Trophoblast cell (in vitro differentiated cells and primary cell): Measurements from ENCODE around the gene ZDHHC24.

Source experiments
- DNase-seq, 2 donors: peaks; one replicate each; pipeline ENCODE4 v3.0.0-alpha.2; 2016
- H2AFZ ChIP-seq: 2 replicates; pipeline ENCODE4 v1.6.1; 2013; ENCODE audit warnings: low read length, moderate library complexity, mild to moderate bottlenecking; ENCODE audit not compliant: insufficient read depth, poor library complexity
- H2AK5ac ChIP-seq: 2 replicates; pipeline ENCODE4 v1.6.1; 2013; ENCODE audit warnings: mild to moderate bottlenecking, low read length
- H2BK120ac ChIP-seq: 2 replicates; pipeline ENCODE4 v1.6.1; 2013; ENCODE audit warnings: low read length, mild to moderate bottlenecking, moderate library complexity; ENCODE audit not compliant: insufficient read depth, poor library complexity
- H2BK12ac ChIP-seq: 2 replicates; pipeline ENCODE4 v1.6.1; 2013; ENCODE audit warnings: mild to moderate bottlenecking, low read length, moderate library complexity
- H2BK5ac ChIP-seq: 2 replicates; pipeline ENCODE4 v1.6.1; 2013; ENCODE audit warnings: low read length, low read depth, moderate library complexity, mild to moderate bottlenecking; ENCODE audit not compliant: poor library complexity
- H3K14ac ChIP-seq: 2 replicates; pipeline ENCODE4 v1.6.1; 2013; ENCODE audit warnings: mild to moderate bottlenecking, low read length
- H3K18ac ChIP-seq: 2 replicates; pipeline ENCODE4 v1.6.1; 2013; ENCODE audit warnings: mild to moderate bottlenecking, low read length
- H3K23ac ChIP-seq: 2 replicates; pipeline ENCODE4 v1.6.1; 2013; ENCODE audit warnings: low read length
- H3K27ac ChIP-seq: 2 replicates; pipeline ENCODE4 v1.5.1; 2013; ENCODE audit warnings: low read depth, mild to moderate bottlenecking, inconsistent platforms, low read length, moderate library complexity
- H3K27me3 ChIP-seq: 2 replicates; pipeline ENCODE4 v1.6.1; 2013; ENCODE audit warnings: inconsistent platforms, mild to moderate bottlenecking, low read length, moderate library complexity; ENCODE audit not compliant: insufficient read depth
- H3K36me3 ChIP-seq, 2 experiments: 1 replicate in 1 of 2; 2 replicates in 1 of 2; pipeline ENCODE4 v1.6.1; 2013; ENCODE audit warnings: low read length in 2 of 2, mild to moderate bottlenecking in 2 of 2, moderate library complexity in 1 of 2; ENCODE audit not compliant: insufficient read depth in 2 of 2, control insufficient read depth in 1 of 2
- H3K4ac ChIP-seq: 2 replicates; pipeline ENCODE4 v1.6.1; 2013; ENCODE audit warnings: low read depth, mild to moderate bottlenecking, low read length, moderate library complexity
- H3K4me1 ChIP-seq, 2 experiments: 1 replicate in 1 of 2; 2 replicates in 1 of 2; pipeline ENCODE4 v1.6.1; 2013; ENCODE audit warnings: low read length in 2 of 2, mild to moderate bottlenecking in 2 of 2, moderate library complexity in 1 of 2; ENCODE audit not compliant: insufficient read depth in 2 of 2, control insufficient read depth in 1 of 2
- H3K4me2 ChIP-seq: 2 replicates; pipeline ENCODE4 v1.6.1; 2013; ENCODE audit warnings: inconsistent platforms, mild to moderate bottlenecking, low read length, moderate library complexity
- H3K4me3 ChIP-seq: 2 replicates; pipeline ENCODE4 v1.5.1; 2013; ENCODE audit warnings: mild to moderate bottlenecking, low read depth, low read length, inconsistent platforms
- H3K79me1 ChIP-seq: one replicate; pipeline ENCODE4 v1.6.1; 2013; ENCODE audit warnings: low read length
- H3K79me2 ChIP-seq: 2 replicates; pipeline ENCODE4 v1.6.1; 2013; ENCODE audit warnings: low read length, mild to moderate bottlenecking; ENCODE audit not compliant: control insufficient read depth, insufficient read depth, poor library complexity
- H3K9ac ChIP-seq: 2 replicates; pipeline ENCODE4 v1.6.1; 2013; ENCODE audit warnings: mild to moderate bottlenecking, low read length
- H3K9me3 ChIP-seq: 2 replicates; pipeline ENCODE4 v1.6.1; 2013; ENCODE audit warnings: low read depth, mild to moderate bottlenecking, control low read depth, inconsistent platforms, low read length; ENCODE audit not compliant: insufficient read depth
- H4K12ac ChIP-seq: 2 replicates; pipeline ENCODE4 v1.6.1; 2013; ENCODE audit warnings: low read depth, mild to moderate bottlenecking, low read length, moderate library complexity
- H4K8ac ChIP-seq: 2 replicates; pipeline ENCODE4 v1.6.1; 2013; ENCODE audit warnings: low read depth, mild to moderate bottlenecking, low read length, moderate library complexity
- H4K91ac ChIP-seq: one replicate; pipeline ENCODE4 v1.6.1; 2013; ENCODE audit warnings: low read depth, mild to moderate bottlenecking, low read length, moderate library complexity
- WGBS: extraction: QIAGEN DNeasy Blood & Tissue Kit; methylation state at CpG from one replicate; pipeline ENCODE4 v1.1.7; 2013; ENCODE audit warnings: missing lambda C conversion rate; ENCODE audit not compliant: insufficient read length, insufficient coverage; ENCODE audit errors: extremely low coverage; 5-methylcytosine and 5-hydroxymethylcytosine counted together

Gene ZDHHC24

GRCh38 chr11:66495401-66495854 is 50.4 kb downstream of the ZDHHC24 start:
- no peaks in the 10 kb centered on the region for H3K79me2 ChIP-seq
- no peak overlapping the region for H4K12ac ChIP-seq
- no peak overlapping the region for H2BK120ac ChIP-seq
- no peak overlapping the region for H2BK12ac ChIP-seq
- no peak overlapping the region for H2AK5ac ChIP-seq
- H3K27ac ChIP-seq: no peak overlapping the region
- no CpG with 5 or more reads among the region's 17 CpGs for WGBS
- no peak overlapping the region for H3K18ac ChIP-seq
- H3K27me3 ChIP-seq: no peaks in the 10 kb centered on the region
- H4K91ac ChIP-seq: no peak overlapping the region
- H3K79me1 ChIP-seq: no peaks in the 10 kb centered on the region
- H3K23ac ChIP-seq: no peak overlapping the region
- H3K9ac ChIP-seq: no peak overlapping the region
- peaks cover 51 to 53% of the 10 kb centered on the region in 2 experiments for H3K36me3 ChIP-seq
- no peak overlapping the region for H3K4ac ChIP-seq
- no peak overlapping the region for H2BK5ac ChIP-seq
- no peak overlapping the region for H2AFZ ChIP-seq
- H4K8ac ChIP-seq: no peak overlapping the region
- no peak overlapping the region for H3K4me3 ChIP-seq
- no peaks in the 10 kb centered on the region for H3K9me3 ChIP-seq
- no peak overlapping the region for H3K4me2 ChIP-seq
- H3K14ac ChIP-seq: no peak overlapping the region
- H3K4me1 ChIP-seq: no peaks in the 10 kb centered on the region
- peak in 1 of 2 donors; percentile 13 for DNase-seq

DNA sequence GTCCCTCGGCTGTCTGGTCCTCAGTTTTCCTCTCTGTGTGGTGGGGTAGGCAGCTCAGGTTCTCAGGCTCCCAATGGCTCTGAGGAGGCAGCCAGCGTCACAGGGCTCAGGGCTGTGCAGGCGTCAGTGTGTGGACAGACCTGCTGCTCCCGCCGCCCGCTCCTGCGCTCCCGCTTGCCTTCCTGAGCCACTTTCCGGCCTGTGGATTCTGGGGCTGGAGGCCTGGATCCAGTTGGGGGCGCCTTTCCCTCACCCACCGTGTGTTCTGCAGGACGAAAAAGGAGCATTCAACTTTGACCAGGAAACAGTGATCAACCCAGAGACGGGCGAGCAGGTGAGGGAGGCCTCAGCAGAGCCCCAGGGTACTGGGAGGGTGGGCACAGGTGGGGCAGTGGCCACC is 50.9 kb downstream of the ZDHHC24 start:
- H2BK5ac ChIP-seq: no peak overlapping the region
- H2BK12ac ChIP-seq: no peak overlapping the region
- H2AK5ac ChIP-seq: no peak overlapping the region
- no CpG with 5 or more reads among the region's 14 CpGs for WGBS
- peaks cover 51% of the 10 kb centered on the region in 2 experiments for H3K36me3 ChIP-seq
- H2AFZ ChIP-seq: no peak overlapping the region
- no peak overlapping the region for H3K14ac ChIP-seq
- H3K9me3 ChIP-seq: no peaks in the 10 kb centered on the region
- H3K18ac ChIP-seq: no peak overlapping the region
- H3K27me3 ChIP-seq: no peaks in the 10 kb centered on the region
- H3K79me2 ChIP-seq: no peaks in the 10 kb centered on the region
- H3K4me1 ChIP-seq: no peaks in the 10 kb centered on the region
- no peak overlapping the region for H4K91ac ChIP-seq
- DNase-seq: no peak
- H3K4ac ChIP-seq: no peak overlapping the region
- no peak overlapping the region for H3K27ac ChIP-seq
- H2BK120ac ChIP-seq: no peak overlapping the region
- H3K9ac ChIP-seq: no peak overlapping the region
- no peaks in the 10 kb centered on the region for H3K79me1 ChIP-seq
- H4K12ac ChIP-seq: no peak overlapping the region
- H3K23ac ChIP-seq: no peak overlapping the region
- H3K4me2 ChIP-seq: no peak overlapping the region
- H4K8ac ChIP-seq: no peak overlapping the region
- no peak overlapping the region for H3K4me3 ChIP-seq

GRCh38 chr11:66494458-66494857 is 51.4 kb downstream of the ZDHHC24 start:
- Histone ChIP-seq H3K79me1 (no peaks in the 10 kb centered on the region), H2AK5ac (no peak overlapping the region), H3K4me3 (no peak overlapping the region), H3K14ac (no peak overlapping the region), H4K12ac (no peak overlapping the region), H4K8ac (no peak overlapping the region), H2AFZ (no peak overlapping the region), H3K4me2 (no peak overlapping the region), H3K27me3 (no peaks in the 10 kb centered on the region), H3K9me3 (no peaks in the 10 kb centered on the region), H4K91ac (no peak overlapping the region), H3K4me1 (no peaks in the 10 kb centered on the region), H2BK12ac (no peak overlapping the region), H3K36me3 (peaks cover 54 to 55% of the 10 kb centered on the region in 2 experiments), H3K4ac (no peak overlapping the region), H2BK5ac (no peak overlapping the region), H3K9ac (no peak overlapping the region), H3K79me2 (no peaks in the 10 kb centered on the region), H2BK120ac (no peak overlapping the region), H3K18ac (no peak overlapping the region), H3K23ac (no peak overlapping the region), H3K27ac (no peak overlapping the region)
- DNase-seq: no peak
- no CpG with 5 or more reads among the region's 7 CpGs for WGBS

DNA sequence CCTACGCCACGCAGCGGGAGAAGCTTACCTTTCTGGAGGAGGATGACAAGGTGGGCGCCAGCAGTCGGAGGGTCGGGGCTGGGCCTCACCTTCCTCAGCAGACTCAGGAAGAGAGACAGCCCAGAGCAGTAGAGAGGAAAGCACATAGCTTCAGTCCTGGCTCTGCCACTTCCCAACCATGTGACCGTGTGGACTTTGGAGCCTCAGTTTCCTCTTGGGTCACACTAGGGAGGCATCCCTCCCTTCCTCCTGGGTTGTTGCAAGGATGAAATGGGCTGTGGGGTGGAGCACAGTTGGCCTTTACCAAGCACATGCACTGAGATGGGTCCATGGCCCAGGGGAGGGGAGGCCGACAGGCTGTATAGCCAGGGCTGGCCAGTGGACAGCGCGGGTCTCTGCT is 52.7 kb downstream of the ZDHHC24 start:
- Histone ChIP-seq H2BK5ac (no peak overlapping the region), H3K27ac (no peak overlapping the region), H2BK120ac (no peak overlapping the region), H2BK12ac (no peak overlapping the region), H3K36me3 (peaks cover 58 to 61% of the 10 kb centered on the region in 2 experiments), H2AFZ (no peak overlapping the region), H3K9me3 (no peaks in the 10 kb centered on the region), H3K18ac (no peak overlapping the region), H3K27me3 (no peaks in the 10 kb centered on the region), H3K4me3 (no peak overlapping the region), H4K12ac (no peak overlapping the region), H3K4me2 (no peak overlapping the region), H3K79me1 (no peaks in the 10 kb centered on the region), H3K9ac (no peak overlapping the region), H3K23ac (no peak overlapping the region), H3K79me2 (no peaks in the 10 kb centered on the region), H3K14ac (no peak overlapping the region), H4K91ac (no peak overlapping the region), H2AK5ac (no peak overlapping the region), H3K4ac (no peak overlapping the region), H3K4me1 (no peaks in the 10 kb centered on the region), H4K8ac (no peak overlapping the region)
- WGBS: no CpG with 5 or more reads among the region's 10 CpGs
- no peak for DNase-seq
